Astrocyte (in vitro differentiated cells and primary cell): ENCODE measurements around the gene DOCK1.

Experiments
- CTCF ChIP-seq: IDR thresholded peaks from 2 replicates; pipeline ENCODE4 v1.5.1; 2011; ENCODE audit warnings: low read depth, mild to moderate bottlenecking, inconsistent platforms, low read length, moderate library complexity; ENCODE audit not compliant: insufficient read depth
- EZH2 ChIP-seq: IDR thresholded peaks from 2 replicates; pipeline ENCODE4 v1.6.1; 2012; ENCODE audit warnings: mild to moderate bottlenecking, low read length, inconsistent platforms; ENCODE audit not compliant: insufficient read depth

GRCh38 chr10:127315888-127316287 is 410.7 kb downstream of the DOCK1 start:
- TF ChIP-seq CTCF (no peak), EZH2 (no peak)
